Measurements from ENCODE around the gene NRM. TPM values are rescaled to one million over a fixed set of nuclear protein-coding genes. Genes with fewer than 3 reads are reported as not detected.

Gene NRM
- total and polyA plus RNA-seq, 2 of the 13 experiments (the other 11 are each of a cell fraction or from before 2014, with no cell fraction given), result 12.5 to 16.0 TPM

DNA sequence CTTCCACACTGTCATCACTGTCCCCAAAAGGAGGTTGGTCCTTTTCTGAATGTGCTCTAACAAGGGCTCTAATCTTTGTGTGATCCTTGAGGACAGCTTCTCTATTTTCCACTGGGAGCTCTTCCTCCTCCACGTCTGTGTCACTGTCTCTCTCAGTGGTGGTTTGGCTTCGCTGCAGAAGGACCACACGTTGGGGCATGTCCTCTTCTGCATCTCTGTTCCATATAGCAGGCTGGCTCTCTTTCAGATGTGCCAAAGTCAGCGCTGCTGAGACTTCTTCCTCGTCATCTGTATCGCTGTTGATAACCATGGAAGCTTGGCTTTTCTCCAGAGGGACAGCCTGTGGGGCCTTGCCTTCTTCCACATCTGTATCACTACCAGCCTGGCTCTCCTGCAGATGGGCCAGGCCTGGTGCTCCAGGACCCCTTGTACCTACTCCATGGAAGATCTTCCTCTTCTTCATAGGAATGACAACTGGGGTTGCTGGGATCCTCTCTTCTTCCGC is 21.7 kb upstream of the NRM start (continued):
- TF ChIP-seq, protein P1, sequence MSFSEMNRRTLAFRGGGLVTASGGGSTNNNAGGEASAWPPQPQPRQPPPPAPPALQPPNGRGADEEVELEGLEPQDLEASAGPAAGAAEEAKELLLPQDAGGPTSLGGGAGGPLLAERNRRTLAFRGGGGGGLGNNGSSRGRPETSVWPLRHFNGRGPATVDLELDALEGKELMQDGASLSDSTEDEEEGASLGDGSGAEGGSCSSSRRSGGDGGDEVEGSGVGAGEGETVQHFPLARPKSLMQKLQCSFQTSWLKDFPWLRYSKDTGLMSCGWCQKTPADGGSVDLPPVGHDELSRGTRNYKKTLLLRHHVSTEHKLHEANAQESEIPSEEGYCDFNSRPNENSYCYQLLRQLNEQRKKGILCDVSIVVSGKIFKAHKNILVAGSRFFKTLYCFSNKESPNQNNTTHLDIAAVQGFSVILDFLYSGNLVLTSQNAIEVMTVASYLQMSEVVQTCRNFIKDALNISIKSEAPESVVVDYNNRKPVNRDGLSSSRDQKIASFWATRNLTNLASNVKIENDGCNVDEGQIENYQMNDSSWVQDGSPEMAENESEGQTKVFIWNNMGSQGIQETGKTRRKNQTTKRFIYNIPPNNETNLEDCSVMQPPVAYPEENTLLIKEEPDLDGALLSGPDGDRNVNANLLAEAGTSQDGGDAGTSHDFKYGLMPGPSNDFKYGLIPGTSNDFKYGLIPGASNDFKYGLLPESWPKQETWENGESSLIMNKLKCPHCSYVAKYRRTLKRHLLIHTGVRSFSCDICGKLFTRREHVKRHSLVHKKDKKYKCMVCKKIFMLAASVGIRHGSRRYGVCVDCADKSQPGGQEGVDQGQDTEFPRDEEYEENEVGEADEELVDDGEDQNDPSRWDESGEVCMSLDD (CRISPR knock-in tag; IDR thresholded peaks at IDR 0.05; ENCODE audit: borderline replicate concordance), result no peak

DNA sequence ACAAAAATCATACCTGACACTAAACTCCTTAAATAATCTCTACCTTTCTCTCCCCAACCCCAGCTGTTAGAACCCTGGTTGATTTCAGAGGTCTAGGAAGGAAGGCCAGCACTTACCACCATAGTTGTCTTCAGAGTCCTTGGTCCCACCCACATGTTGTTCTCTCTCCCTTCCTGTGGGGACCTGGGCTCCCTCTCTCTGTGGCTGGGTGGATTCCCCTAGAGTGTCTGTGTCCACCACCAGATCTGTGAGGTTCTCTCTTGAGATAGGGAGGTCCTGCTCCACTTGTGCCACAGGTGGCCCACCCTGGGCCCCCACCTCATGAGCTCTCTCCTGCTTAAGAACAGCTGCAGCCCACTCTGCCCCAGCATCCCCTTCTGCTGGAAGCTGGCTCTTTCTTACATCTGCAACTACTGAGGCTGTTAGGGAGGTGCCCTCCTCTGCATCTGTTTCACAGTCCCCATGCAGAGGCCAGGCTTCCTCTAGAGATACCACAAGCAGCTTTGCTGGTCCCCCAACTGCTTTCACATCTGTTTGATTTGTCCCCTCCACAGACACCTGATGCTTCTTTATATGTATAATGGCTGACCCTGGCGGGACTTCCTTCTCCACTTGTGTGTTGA is 21.1 kb upstream of the NRM start:
- TF ChIP-seq KLF15 (CRISPR knock-in tag; IDR thresholded peaks at IDR 0.05; ENCODE audit: borderline replicate concordance) (no peak), IKZF4 (CRISPR knock-in tag; IDR thresholded peaks at IDR 0.05; ENCODE audit: borderline replicate concordance, low read depth, not compliant biosample characterization) (no peak), ZKSCAN8 (CRISPR knock-in tag; IDR thresholded peaks at IDR 0.05; ENCODE audit: borderline replicate concordance) (no peak), ZNF7 (CRISPR knock-in tag; IDR thresholded peaks at IDR 0.05) (no peak), CHD2 (IDR thresholded peaks at IDR 0.05; ENCODE audit: low read depth, low read length) (no peak), MTA1 (CRISPR knock-in tag; IDR thresholded peaks at IDR 0.05; ENCODE audit: borderline replicate concordance) (no peak), BHLHE40 (IDR thresholded peaks at IDR 0.05; ENCODE audit: low read length) (no peak)
- TF ChIP-seq, protein P2, sequence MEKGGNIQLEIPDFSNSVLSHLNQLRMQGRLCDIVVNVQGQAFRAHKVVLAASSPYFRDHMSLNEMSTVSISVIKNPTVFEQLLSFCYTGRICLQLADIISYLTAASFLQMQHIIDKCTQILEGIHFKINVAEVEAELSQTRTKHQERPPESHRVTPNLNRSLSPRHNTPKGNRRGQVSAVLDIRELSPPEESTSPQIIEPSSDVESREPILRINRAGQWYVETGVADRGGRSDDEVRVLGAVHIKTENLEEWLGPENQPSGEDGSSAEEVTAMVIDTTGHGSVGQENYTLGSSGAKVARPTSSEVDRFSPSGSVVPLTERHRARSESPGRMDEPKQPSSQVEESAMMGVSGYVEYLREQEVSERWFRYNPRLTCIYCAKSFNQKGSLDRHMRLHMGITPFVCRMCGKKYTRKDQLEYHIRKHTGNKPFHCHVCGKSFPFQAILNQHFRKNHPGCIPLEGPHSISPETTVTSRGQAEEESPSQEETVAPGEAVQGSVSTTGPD (CRISPR knock-in tag; IDR thresholded peaks at IDR 0.05), result no peak
- TF ChIP-seq, protein P3, sequence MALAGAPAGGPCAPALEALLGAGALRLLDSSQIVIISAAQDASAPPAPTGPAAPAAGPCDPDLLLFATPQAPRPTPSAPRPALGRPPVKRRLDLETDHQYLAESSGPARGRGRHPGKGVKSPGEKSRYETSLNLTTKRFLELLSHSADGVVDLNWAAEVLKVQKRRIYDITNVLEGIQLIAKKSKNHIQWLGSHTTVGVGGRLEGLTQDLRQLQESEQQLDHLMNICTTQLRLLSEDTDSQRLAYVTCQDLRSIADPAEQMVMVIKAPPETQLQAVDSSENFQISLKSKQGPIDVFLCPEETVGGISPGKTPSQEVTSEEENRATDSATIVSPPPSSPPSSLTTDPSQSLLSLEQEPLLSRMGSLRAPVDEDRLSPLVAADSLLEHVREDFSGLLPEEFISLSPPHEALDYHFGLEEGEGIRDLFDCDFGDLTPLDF (CRISPR knock-in tag; IDR thresholded peaks at IDR 0.05), result no peak
- TF ChIP-seq, protein P4, sequence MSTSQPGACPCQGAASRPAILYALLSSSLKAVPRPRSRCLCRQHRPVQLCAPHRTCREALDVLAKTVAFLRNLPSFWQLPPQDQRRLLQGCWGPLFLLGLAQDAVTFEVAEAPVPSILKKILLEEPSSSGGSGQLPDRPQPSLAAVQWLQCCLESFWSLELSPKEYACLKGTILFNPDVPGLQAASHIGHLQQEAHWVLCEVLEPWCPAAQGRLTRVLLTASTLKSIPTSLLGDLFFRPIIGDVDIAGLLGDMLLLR (CRISPR knock-in tag; IDR thresholded peaks at IDR 0.05), result no peak
- TF ChIP-seq, protein P5, sequence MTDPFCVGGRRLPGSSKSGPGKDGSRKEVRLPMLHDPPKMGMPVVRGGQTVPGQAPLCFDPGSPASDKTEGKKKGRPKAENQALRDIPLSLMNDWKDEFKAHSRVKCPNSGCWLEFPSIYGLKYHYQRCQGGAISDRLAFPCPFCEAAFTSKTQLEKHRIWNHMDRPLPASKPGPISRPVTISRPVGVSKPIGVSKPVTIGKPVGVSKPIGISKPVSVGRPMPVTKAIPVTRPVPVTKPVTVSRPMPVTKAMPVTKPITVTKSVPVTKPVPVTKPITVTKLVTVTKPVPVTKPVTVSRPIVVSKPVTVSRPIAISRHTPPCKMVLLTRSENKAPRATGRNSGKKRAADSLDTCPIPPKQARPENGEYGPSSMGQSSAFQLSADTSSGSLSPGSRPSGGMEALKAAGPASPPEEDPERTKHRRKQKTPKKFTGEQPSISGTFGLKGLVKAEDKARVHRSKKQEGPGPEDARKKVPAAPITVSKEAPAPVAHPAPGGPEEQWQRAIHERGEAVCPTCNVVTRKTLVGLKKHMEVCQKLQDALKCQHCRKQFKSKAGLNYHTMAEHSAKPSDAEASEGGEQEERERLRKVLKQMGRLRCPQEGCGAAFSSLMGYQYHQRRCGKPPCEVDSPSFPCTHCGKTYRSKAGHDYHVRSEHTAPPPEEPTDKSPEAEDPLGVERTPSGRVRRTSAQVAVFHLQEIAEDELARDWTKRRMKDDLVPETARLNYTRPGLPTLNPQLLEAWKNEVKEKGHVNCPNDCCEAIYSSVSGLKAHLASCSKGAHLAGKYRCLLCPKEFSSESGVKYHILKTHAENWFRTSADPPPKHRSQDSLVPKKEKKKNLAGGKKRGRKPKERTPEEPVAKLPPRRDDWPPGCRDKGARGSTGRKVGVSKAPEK (CRISPR knock-in tag; IDR thresholded peaks at IDR 0.05; ENCODE audit: borderline replicate concordance), result no peak
- Histone ChIP-seq H3K4me2 (ENCODE audit: low read depth, low read length) (no peak overlapping the region), H2AFZ (ENCODE audit: low read length) (no peak overlapping the region), H3K79me2 (ENCODE audit: insufficient read depth, low read length) (no peaks in the 10 kb centered on the region), H4K20me1 (ENCODE audit: insufficient read depth, low read length) (no peaks in the 10 kb centered on the region), H3K9ac (ENCODE audit: insufficient read depth, low read depth, low read length) (no peak overlapping the region), H3K4me1 (ENCODE audit: insufficient read depth, low read length) (peaks cover 20% of the 10 kb centered on the region), H3K27me3 (ENCODE audit: control insufficient read depth in 1 of 2, insufficient read depth in 2 of 2, low read length in 2 of 2) (no peaks in the 10 kb centered on the region; a peak in 1 of 5 replicates), H3K36me3 (replicated peaks in 1 of 2; ENCODE audit: control insufficient read depth in 1 of 2, insufficient read depth in 2 of 2, low read length in 2 of 2) (peaks cover 27 to 54% of the 10 kb centered on the region in 2 experiments), H3K9me3 (ENCODE audit: low read length) (no peaks in the 10 kb centered on the region), H3K4me3 (replicated peaks in 1 of 3; ENCODE audit: insufficient read depth in 1 of 3, low read depth in 2 of 3, low read length in 3 of 3) (no peak overlapping the region), H3K27ac (ENCODE audit: extremely low read length, insufficient read depth, low read length) (no peak overlapping the region)
- intact Hi-C loops (cut with micrococcal nuclease; ENCODE audit: unreplicated experiment) (no loop called here), in situ Hi-C loops (cut with HindIII; ENCODE audit: extremely low pct_ligation_motif_present, low pct_unique_long_range_greater_than_20kb) (no loop called here)
- ATAC-seq, result no peak
- POLR2A ChIA-PET, result interaction anchor here (1.3 kb wide), 1 partner anchor 21 kb away, joined by 3 read pairs; the partner anchor contains the start of gene NRM
- 91% methylated on average over 1 of the region's 1 CpG for WGBS (ENCODE audit: low lambda C conversion rate)
- DNase-seq (ENCODE audit: low spot score), result no peak
- BruUV-seq (replicated peaks), result no TSS peak
- CTCF ChIA-PET (ENCODE audit: low intra/inter-chr PET ratio, low total read pairs), result no interaction called here
- no peak for FAIRE-seq

Data from HepG2 (cell line).